ENCODE measurements around the gene WTAP.
"Not testable (repeated sequence)": the region's sequence is repeated elsewhere in the genome, so short reads cannot be mapped to it uniquely, and the experiment has no call there.

WTAP gene

GRCh38 chr6:159715605-159716004 is 11.7 kb upstream of the WTAP start:
- Mint-ChIP-seq H3K27me3 (no peaks in the 10 kb centered on the region), H3K4me1 (peaks cover 6% of the 10 kb centered on the region), H3K4me3 (no peak overlapping the region), H3K9me3 (no peaks in the 10 kb centered on the region), H3K27ac (no peak overlapping the region), H3K36me3 (peaks cover 7% of the 10 kb centered on the region)
- no peak for ATAC-seq

GRCh38 chr6:159716247-159717096 is 10.8 kb upstream of the WTAP start:
- no peak for ATAC-seq
- Mint-ChIP-seq H3K4me1 (peaks cover 6% of the 10 kb centered on the region), H3K27ac (no peak overlapping the region), H3K9me3 (no peaks in the 10 kb centered on the region), H3K27me3 (no peaks in the 10 kb centered on the region), H3K36me3 (peaks cover 7% of the 10 kb centered on the region), H3K4me3 (no peak overlapping the region)

GRCh38 chr6:159718634-159719033 is 8.7 kb upstream of the WTAP start:
- no peak overlapping the region for H3K27ac Mint-ChIP-seq
- H3K4me3 Mint-ChIP-seq: no peak overlapping the region
- H3K36me3 Mint-ChIP-seq: peaks cover 19% of the 10 kb centered on the region
- no peaks in the 10 kb centered on the region for H3K27me3 Mint-ChIP-seq
- H3K9me3 Mint-ChIP-seq: no peaks in the 10 kb centered on the region
- no peak for ATAC-seq
- peaks cover 18% of the 10 kb centered on the region for H3K4me1 Mint-ChIP-seq

GRCh38 chr6:159719287-159719686 is 8.0 kb upstream of the WTAP start:
- no peaks in the 10 kb centered on the region for H3K27me3 Mint-ChIP-seq
- ATAC-seq: no peak
- no peak overlapping the region for H3K4me3 Mint-ChIP-seq
- H3K36me3 Mint-ChIP-seq: peaks cover 23% of the 10 kb centered on the region
- no peak overlapping the region for H3K27ac Mint-ChIP-seq
- no peaks in the 10 kb centered on the region for H3K9me3 Mint-ChIP-seq
- H3K4me1 Mint-ChIP-seq: peaks cover 18% of the 10 kb centered on the region

DNA sequence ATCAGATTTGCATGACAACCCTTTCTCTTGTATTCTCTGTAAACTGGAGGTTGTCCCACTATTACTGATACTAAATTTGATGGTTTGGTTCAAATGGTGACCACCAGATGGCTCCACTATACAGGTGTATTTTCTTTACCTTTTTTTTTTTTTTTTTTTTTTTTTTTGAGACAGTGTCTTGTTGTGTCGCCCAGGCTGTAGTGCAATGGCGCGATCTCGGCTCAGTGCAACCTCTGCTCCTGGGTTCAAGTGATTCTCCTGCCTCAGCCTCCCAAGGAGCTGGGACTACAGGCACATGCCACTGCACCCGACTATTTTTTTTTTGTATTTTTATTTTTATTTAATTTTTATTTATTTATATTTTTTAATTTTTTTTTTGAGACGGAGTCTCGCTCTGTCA is 6.6 kb upstream of the WTAP start:
- H3K27ac Mint-ChIP-seq: no peak overlapping the region
- H3K4me1 Mint-ChIP-seq: peaks cover 21% of the 10 kb centered on the region
- no peak overlapping the region for H3K4me3 Mint-ChIP-seq
- H3K27me3 Mint-ChIP-seq: no peaks in the 10 kb centered on the region
- H3K9me3 Mint-ChIP-seq: no peaks in the 10 kb centered on the region
- no peak for ATAC-seq
- peaks cover 21% of the 10 kb centered on the region for H3K36me3 Mint-ChIP-seq

GRCh38 chr6:159721981-159722380 is 5.3 kb upstream of the WTAP start:
- Mint-ChIP-seq H3K36me3 (peaks cover 21% of the 10 kb centered on the region), H3K4me1 (peaks cover 28% of the 10 kb centered on the region)
- not testable (repeated sequence) for H3K27me3 Mint-ChIP-seq, H3K9me3 Mint-ChIP-seq, H3K4me3 Mint-ChIP-seq, ATAC-seq, H3K27ac Mint-ChIP-seq

DNA sequence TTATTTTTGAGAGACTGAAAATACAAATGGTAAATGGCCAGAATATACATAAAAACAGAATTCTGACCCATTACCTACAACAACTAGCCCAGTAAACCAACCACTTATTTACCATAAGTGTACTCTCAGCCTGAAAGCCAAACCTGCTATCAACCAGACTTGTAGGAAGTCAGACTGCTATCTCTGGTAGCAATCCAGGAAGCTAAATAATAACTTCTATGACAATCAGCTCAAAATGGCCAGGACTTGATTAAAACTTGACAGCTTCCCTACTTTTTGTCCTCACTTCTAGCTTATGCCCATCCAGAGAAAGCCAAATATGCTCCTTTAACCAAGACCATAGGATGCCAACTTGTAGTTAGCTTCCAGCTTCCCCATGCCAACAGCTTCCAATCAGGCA is 4.7 kb upstream of the WTAP start:
- Mint-ChIP-seq H3K4me3 (no peak overlapping the region), H3K9me3 (no peaks in the 10 kb centered on the region), H3K27ac (peak overlapping the region; percentile 9), H3K36me3 (peaks cover 21% of the 10 kb centered on the region), H3K27me3 (no peaks in the 10 kb centered on the region), H3K4me1 (peaks cover 28% of the 10 kb centered on the region)
- ATAC-seq: no peak

GRCh38 chr6:159723259-159723658 is 4.0 kb upstream of the WTAP start:
- Mint-ChIP-seq H3K27me3 (no peaks in the 10 kb centered on the region), H3K36me3 (peaks cover 21% of the 10 kb centered on the region), H3K4me3 (no peak overlapping the region), H3K4me1 (peaks cover 30% of the 10 kb centered on the region), H3K27ac (peak overlapping the region; percentile 9), H3K9me3 (no peaks in the 10 kb centered on the region)
- ATAC-seq: no peak

DNA sequence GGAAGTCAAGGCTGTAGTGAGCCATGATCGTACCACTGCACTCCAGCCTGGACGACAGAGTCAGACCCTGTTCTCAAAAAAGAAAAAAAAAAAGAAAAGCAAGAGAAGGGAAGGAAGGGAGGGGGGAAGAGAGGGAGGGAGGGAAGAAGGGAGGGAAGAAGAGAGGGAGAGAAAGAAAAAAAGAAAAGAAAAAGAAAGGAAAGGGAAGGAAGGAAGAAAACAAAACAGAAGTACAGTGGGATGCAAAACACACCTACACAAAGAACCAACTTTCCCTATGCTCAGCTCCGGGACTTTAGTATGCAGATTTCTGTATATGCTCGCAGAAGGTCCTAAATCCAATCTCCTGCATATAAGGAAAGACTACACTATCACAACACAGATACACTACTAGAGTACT is 2.5 kb upstream of the WTAP start:
- H3K4me3 Mint-ChIP-seq: peak overlapping the region; percentile 46

GRCh38 chr6:159725208-159725607 is 2.1 kb upstream of the WTAP start:
- not testable (repeated sequence) for H3K27me3 Mint-ChIP-seq, H3K4me3 Mint-ChIP-seq, ATAC-seq, H3K9me3 Mint-ChIP-seq, H3K27ac Mint-ChIP-seq
- peaks cover 46% of the 10 kb centered on the region for H3K4me1 Mint-ChIP-seq
- peaks cover 21% of the 10 kb centered on the region for H3K36me3 Mint-ChIP-seq

More for the DNA sequence above, 2.5 kb upstream of the WTAP start:
- Mint-ChIP-seq H3K9me3 (no peaks in the 10 kb centered on the region), H3K27me3 (no peaks in the 10 kb centered on the region), H3K27ac (no peak overlapping the region), H3K4me1 (peaks cover 45% of the 10 kb centered on the region), H3K36me3 (peaks cover 21% of the 10 kb centered on the region)
- no peak for ATAC-seq

DNA sequence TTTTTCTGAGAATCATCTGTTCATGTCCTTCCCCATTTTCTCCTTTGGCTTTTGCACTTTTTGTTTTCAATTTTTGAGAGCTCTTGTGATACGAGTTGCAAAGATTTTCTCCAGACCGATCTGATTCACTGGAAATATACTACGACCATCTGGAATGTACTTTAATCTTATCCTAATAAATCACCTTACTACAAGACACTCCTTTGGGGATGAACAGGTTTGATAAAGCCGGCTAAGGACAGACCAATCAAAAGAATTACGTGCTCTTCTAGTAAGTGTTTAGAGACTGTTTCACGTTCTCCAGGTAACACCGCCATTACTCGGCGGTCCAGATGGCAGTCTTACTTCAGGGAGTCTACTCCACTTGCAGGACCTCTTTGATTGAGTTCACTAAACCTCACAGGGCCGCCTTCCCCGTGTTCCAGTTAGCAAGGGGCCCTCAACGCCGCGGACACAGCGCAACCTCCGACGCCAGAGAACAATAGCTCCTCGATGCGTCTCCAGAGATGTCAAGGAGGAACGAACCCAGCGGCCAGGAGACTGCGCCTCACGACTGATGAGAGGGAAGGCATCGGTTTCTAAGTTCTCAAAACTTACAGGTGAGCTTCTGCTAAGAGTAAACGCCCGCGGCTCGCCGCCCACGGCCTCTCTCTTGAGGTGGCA is 920 bp upstream of the WTAP start:
- no peak for ATAC-seq
- Mint-ChIP-seq H3K9me3 (no peaks in the 10 kb centered on the region), H3K4me1 (peaks cover 58% of the 10 kb centered on the region)

GRCh38 chr6:159727717-159728445 is 575 bp downstream of the WTAP start:
- H3K4me1 Mint-ChIP-seq: peaks cover 58% of the 10 kb centered on the region

More for the DNA sequence above, 920 bp upstream of the WTAP start:
- peaks cover 26% of the 10 kb centered on the region for H3K36me3 Mint-ChIP-seq
- H3K27me3 Mint-ChIP-seq: no peaks in the 10 kb centered on the region
- peak overlapping the region; percentile 95 for H3K4me3 Mint-ChIP-seq
- peak overlapping the region; percentile 97 for H3K27ac Mint-ChIP-seq

DNA sequence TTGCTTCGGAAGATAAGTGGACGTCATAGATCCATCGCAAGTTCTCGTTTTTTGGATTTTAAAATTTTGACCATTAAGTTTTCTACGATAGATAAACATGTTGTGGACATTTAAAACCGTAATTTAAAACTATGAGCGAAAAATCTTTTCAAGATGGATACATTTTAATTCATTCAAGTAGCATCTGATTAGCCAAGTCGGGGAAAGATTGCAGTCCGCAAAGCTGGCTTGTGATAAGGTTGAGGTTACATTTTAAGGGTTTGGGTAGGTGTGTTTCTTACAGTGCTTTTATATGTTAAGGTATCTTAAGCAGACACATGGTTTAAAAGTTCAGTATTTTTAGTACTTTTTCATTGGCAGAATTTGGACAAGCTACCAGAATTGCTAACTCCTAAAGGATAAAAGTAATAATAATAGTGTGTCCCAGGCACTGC is 1.2 kb downstream of the WTAP start:
- peak overlapping the region; percentile 95 for H3K4me3 Mint-ChIP-seq
- H3K9me3 Mint-ChIP-seq: no peaks in the 10 kb centered on the region
- ATAC-seq: no peak
- H3K27me3 Mint-ChIP-seq: no peaks in the 10 kb centered on the region
- H3K4me1 Mint-ChIP-seq: peaks cover 57% of the 10 kb centered on the region
- peak overlapping the region; percentile 97 for H3K27ac Mint-ChIP-seq
- H3K36me3 Mint-ChIP-seq: peaks cover 22% of the 10 kb centered on the region

More at GRCh38 chr6:159727717-159728445, 575 bp downstream of the WTAP start:
- peak; percentile 71 for ATAC-seq
- Mint-ChIP-seq H3K36me3 (peaks cover 23% of the 10 kb centered on the region), H3K27me3 (no peaks in the 10 kb centered on the region), H3K9me3 (no peaks in the 10 kb centered on the region), H3K4me3 (peak overlapping the region; percentile 95), H3K27ac (peak overlapping the region; percentile 97)

DNA sequence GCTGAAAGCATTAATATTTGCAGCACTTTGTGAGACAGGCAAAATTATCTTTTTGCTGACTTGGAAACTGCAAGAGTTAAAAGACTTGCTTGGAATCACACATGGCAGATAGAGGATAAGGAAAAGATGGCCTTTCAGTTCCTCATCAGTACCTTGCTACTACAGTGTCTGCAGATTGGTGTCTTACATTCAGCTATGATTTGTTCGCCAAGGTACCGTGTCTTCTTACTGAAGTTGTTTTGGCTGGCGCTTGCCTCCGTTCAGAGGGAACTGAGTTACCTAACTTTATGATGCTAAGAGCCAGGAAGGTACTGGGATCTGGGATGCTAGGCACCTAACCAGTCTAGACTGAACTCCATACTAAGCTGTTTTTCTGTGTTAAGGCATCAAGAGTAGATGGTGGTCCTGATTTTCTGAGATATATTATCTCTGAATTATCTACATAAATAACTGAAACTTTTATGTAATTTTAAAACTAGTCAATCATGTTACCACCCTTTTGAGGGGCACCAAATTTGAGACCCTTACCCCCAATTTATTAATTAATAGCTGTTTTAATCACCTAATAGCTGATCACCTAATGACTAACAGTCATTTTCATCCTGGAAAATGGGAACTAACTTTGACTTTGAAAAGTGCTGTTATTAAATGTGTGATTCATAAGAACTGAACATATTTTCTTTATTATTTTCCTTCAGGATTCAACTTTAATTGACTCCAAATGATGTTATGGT is 2.5 kb downstream of the WTAP start:
- Mint-ChIP-seq H3K4me1 (peaks cover 58% of the 10 kb centered on the region), H3K27me3 (no peaks in the 10 kb centered on the region), H3K27ac (peak overlapping the region; percentile 97), H3K4me3 (peak overlapping the region; percentile 95), H3K36me3 (peaks cover 13% of the 10 kb centered on the region), H3K9me3 (no peaks in the 10 kb centered on the region)
- no peak for ATAC-seq

DNA sequence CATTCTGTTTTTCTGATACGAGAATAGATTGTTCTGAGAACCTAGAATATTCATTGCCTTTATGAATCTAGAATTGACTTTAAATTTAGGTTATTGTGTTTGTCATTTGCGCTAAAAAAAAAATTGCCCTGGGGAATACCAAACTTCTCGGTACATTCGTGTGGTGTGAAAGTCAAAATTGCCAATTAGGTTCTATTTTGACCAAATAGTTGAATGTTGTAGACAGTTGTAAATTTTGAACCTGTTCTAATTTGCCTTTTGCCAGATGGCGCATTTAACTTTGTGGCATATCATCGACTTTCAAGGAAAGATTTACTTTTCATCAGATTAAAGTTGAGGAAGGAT is 3.0 kb downstream of the WTAP start:
- Mint-ChIP-seq H3K4me1 (peaks cover 54% of the 10 kb centered on the region), H3K27ac (no peak overlapping the region), H3K27me3 (no peaks in the 10 kb centered on the region), H3K9me3 (no peaks in the 10 kb centered on the region), H3K36me3 (peaks cover 13% of the 10 kb centered on the region), H3K4me3 (peak overlapping the region; percentile 50)
- ATAC-seq: no peak

Data from stimulated activated memory B cell treated with anti-CD40 and anti-IgM and Interleukin-4, amounts not matched to agents 10 μg/mL and 1 μg/mL and 100 μg/mL, for 72 hours (primary cell).